Measurements from ENCODE around the gene TMED6. TPM values are rescaled to one million over a fixed set of nuclear protein-coding genes. Genes with fewer than 3 reads are reported as not detected.

TMED6 gene
- total RNA-seq, 2 donors from 2014 or later = 0.53 to 0.66 TPM

GRCh38 chr16:69376393-69377059 is 24.9 kb upstream of the TMED6 start:
- Mint-ChIP-seq H3K27ac (no peak overlapping the region), H3K27me3 (ENCODE audit: insufficient read depth) (no peaks in the 10 kb centered on the region), H3K36me3 (ENCODE audit: low read depth) (peaks cover 69% of the 10 kb centered on the region), H3K4me3 (no peak overlapping the region), H3K9me3 (no peaks in the 10 kb centered on the region), H3K4me1 (peaks cover 3% of the 10 kb centered on the region)
- peaks cover 73% of the 10 kb centered on the region for H3K36me3 ChIP-seq (ENCODE audit: control insufficient read depth, insufficient read depth, low read length)
- H3K4me3 ChIP-seq (ENCODE audit: low read length) = no peak overlapping the region
- H3K27ac ChIP-seq (ENCODE audit: low read depth, low read length) = no peak overlapping the region
- no peak for DNase-seq
- H3K4me1 ChIP-seq (ENCODE audit: control insufficient read depth, insufficient read depth, low read length) = no peaks in the 10 kb centered on the region
- 93 to 97% methylated on average over 3 to 9 of the region's 10 CpGs for WGBS, 2 experiments (ENCODE audit: insufficient coverage in 1 of 2, insufficient read length in 1 of 2)
- H3K27me3 ChIP-seq (ENCODE audit: control insufficient read depth, insufficient read depth, low read length, poor library complexity, severe bottlenecking) = no peaks in the 10 kb centered on the region
- TF ChIP-seq, protein P1, sequence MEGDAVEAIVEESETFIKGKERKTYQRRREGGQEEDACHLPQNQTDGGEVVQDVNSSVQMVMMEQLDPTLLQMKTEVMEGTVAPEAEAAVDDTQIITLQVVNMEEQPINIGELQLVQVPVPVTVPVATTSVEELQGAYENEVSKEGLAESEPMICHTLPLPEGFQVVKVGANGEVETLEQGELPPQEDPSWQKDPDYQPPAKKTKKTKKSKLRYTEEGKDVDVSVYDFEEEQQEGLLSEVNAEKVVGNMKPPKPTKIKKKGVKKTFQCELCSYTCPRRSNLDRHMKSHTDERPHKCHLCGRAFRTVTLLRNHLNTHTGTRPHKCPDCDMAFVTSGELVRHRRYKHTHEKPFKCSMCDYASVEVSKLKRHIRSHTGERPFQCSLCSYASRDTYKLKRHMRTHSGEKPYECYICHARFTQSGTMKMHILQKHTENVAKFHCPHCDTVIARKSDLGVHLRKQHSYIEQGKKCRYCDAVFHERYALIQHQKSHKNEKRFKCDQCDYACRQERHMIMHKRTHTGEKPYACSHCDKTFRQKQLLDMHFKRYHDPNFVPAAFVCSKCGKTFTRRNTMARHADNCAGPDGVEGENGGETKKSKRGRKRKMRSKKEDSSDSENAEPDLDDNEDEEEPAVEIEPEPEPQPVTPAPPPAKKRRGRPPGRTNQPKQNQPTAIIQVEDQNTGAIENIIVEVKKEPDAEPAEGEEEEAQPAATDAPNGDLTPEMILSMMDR (conservative IDR thresholded peaks at IDR 0.05) = no peak
- no peak overlapping the region for H3K9ac ChIP-seq (ENCODE audit: extremely low read depth, low read length, poor library complexity, severe bottlenecking)
- H3K9me3 ChIP-seq (ENCODE audit: control insufficient read depth, low read length) = no peaks in the 10 kb centered on the region

GRCh38 chr16:69373019-69373418 is 21.4 kb upstream of the TMED6 start:
- no peaks in the 10 kb centered on the region for H3K9me3 ChIP-seq (ENCODE audit: control insufficient read depth, low read length)
- 83 to 100% methylated on average over 1 of the region's 1 CpG for WGBS, 2 experiments (ENCODE audit: insufficient coverage in 1 of 2, insufficient read length in 1 of 2)
- Mint-ChIP-seq H3K27ac (no peak overlapping the region), H3K36me3 (ENCODE audit: low read depth) (peaks cover 67% of the 10 kb centered on the region), H3K4me1 (peaks cover 3% of the 10 kb centered on the region), H3K4me3 (no peak overlapping the region), H3K9me3 (peaks cover 2% of the 10 kb centered on the region), H3K27me3 (ENCODE audit: insufficient read depth) (no peaks in the 10 kb centered on the region)
- TF ChIP-seq, protein P1 (conservative IDR thresholded peaks at IDR 0.05) = no peak
- H3K27ac ChIP-seq (ENCODE audit: low read depth, low read length) = no peak overlapping the region
- H3K36me3 ChIP-seq (ENCODE audit: control insufficient read depth, insufficient read depth, low read length) = peaks cover 70% of the 10 kb centered on the region
- DNase-seq = no peak
- no peak overlapping the region for H3K9ac ChIP-seq (ENCODE audit: extremely low read depth, low read length, poor library complexity, severe bottlenecking)
- no peaks in the 10 kb centered on the region for H3K4me1 ChIP-seq (ENCODE audit: control insufficient read depth, insufficient read depth, low read length)
- H3K4me3 ChIP-seq (ENCODE audit: low read length) = no peak overlapping the region
- no peaks in the 10 kb centered on the region for H3K27me3 ChIP-seq (ENCODE audit: control insufficient read depth, insufficient read depth, low read length, poor library complexity, severe bottlenecking)

DNA sequence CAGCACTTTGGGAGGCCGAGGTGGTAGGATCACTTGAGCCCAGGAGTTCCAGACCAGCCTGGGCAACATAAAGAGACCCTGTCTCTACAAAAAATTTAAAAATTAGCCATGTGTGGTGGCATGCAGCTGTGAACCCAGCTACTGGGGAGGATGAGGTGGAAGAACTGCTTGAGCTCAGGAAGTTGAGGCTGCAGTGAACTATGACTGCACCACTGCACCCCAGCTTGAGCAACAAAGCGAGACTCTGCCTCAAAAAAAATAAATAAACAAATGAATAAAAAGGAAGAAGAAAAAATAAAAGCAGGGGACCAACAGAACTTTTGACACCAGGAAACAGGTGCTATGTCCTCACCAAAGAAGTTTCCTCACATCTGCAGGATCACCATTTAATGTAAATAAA is 20.0 kb upstream of the TMED6 start:
- Mint-ChIP-seq H3K4me1 (peaks cover 3% of the 10 kb centered on the region), H3K27ac (no peak overlapping the region), H3K4me3 (no peak overlapping the region), H3K36me3 (ENCODE audit: low read depth) (peaks cover 72% of the 10 kb centered on the region), H3K9me3 (peaks cover 2% of the 10 kb centered on the region), H3K27me3 (ENCODE audit: insufficient read depth) (no peaks in the 10 kb centered on the region)
- Histone ChIP-seq H3K4me3 (ENCODE audit: low read length) (no peak overlapping the region), H3K9me3 (ENCODE audit: control insufficient read depth, low read length) (no peaks in the 10 kb centered on the region), H3K9ac (ENCODE audit: extremely low read depth, low read length, poor library complexity, severe bottlenecking) (no peak overlapping the region), H3K4me1 (ENCODE audit: control insufficient read depth, insufficient read depth, low read length) (no peaks in the 10 kb centered on the region), H3K27me3 (ENCODE audit: control insufficient read depth, insufficient read depth, low read length, poor library complexity, severe bottlenecking) (no peaks in the 10 kb centered on the region), H3K36me3 (ENCODE audit: control insufficient read depth, insufficient read depth, low read length) (peaks cover 74% of the 10 kb centered on the region), H3K27ac (ENCODE audit: low read depth, low read length) (no peak overlapping the region)
- 86 to 95% methylated on average over 1 of the region's 2 CpGs for WGBS, 2 experiments (ENCODE audit: insufficient coverage in 1 of 2, insufficient read length in 1 of 2)
- TF ChIP-seq, protein P1 (conservative IDR thresholded peaks at IDR 0.05) = no peak
- DNase-seq = no peak

Measured in endodermal cell (in vitro differentiated cells).